Mesendoderm (in vitro differentiated cells): ENCODE results near the gene EFCAB11.
A peak's percentile ranks its signal among the peaks of the same experiment; 100 is the strongest.

Experiments used
- DNase-seq: peaks from one replicate; pipeline ENCODE4 v3.0.0; 2013
- H2AK5ac ChIP-seq: 2 replicates; pipeline ENCODE4 v1.6.1; 2013; ENCODE audit warnings: low read length, inconsistent platforms
- H2BK120ac ChIP-seq: 2 replicates; pipeline ENCODE4 v1.6.1; 2013; ENCODE audit warnings: low read depth, mild to moderate bottlenecking, low read length, moderate library complexity, mixed read lengths
- H2BK15ac ChIP-seq: replicated peaks from 2 replicates; pipeline ENCODE4 v1.6.1; 2013; ENCODE audit warnings: low read depth, mild to moderate bottlenecking, moderate library complexity
- H2BK5ac ChIP-seq: 2 replicates; pipeline ENCODE4 v1.6.1; 2013; ENCODE audit warnings: low read length, inconsistent platforms
- H3K18ac ChIP-seq: 2 replicates; pipeline ENCODE4 v1.6.1; 2013; ENCODE audit warnings: mild to moderate bottlenecking, low read length, mixed read lengths
- H3K23ac ChIP-seq: one replicate; pipeline ENCODE4 v1.6.1; 2013; ENCODE audit warnings: low read length
- H3K27ac ChIP-seq: 2 replicates; pipeline ENCODE4 v1.5.1; 2013; ENCODE audit warnings: low read depth, mild to moderate bottlenecking, inconsistent platforms, low read length, moderate library complexity
- H3K27me3 ChIP-seq: 2 replicates; pipeline ENCODE4 v1.6.1; 2013; ENCODE audit warnings: low read length, control low read depth, mild to moderate bottlenecking, inconsistent platforms; ENCODE audit not compliant: insufficient read depth, poor library complexity
- H3K36me3 ChIP-seq: 2 replicates; pipeline ENCODE4 v1.6.1; 2013; ENCODE audit warnings: low read length, inconsistent platforms; ENCODE audit not compliant: control insufficient read depth, insufficient read depth
- H3K4ac ChIP-seq: one replicate; pipeline ENCODE4 v1.6.1; 2013; ENCODE audit warnings: low read depth, mild to moderate bottlenecking, low read length, moderate library complexity
- H3K4me1 ChIP-seq: 2 replicates; pipeline ENCODE4 v1.6.1; 2013; ENCODE audit warnings: low read depth, low read length, inconsistent platforms; ENCODE audit not compliant: control insufficient read depth
- H3K4me2 ChIP-seq: 2 replicates; pipeline ENCODE4 v1.6.1; 2013; ENCODE audit warnings: low read length
- H3K4me3 ChIP-seq: 2 replicates; pipeline ENCODE4 v1.5.1; 2013; ENCODE audit warnings: mild to moderate bottlenecking, low read length
- H3K56ac ChIP-seq: one replicate; pipeline ENCODE4 v1.6.1; 2013; ENCODE audit warnings: low read length
- H3K79me1 ChIP-seq: 2 replicates; pipeline ENCODE4 v1.6.1; 2013; ENCODE audit warnings: low read length, inconsistent platforms
- H3K79me2 ChIP-seq: 2 replicates; pipeline ENCODE4 v1.6.1; 2013; ENCODE audit warnings: mild to moderate bottlenecking, low read length; ENCODE audit not compliant: control insufficient read depth, insufficient read depth
- H3K9ac ChIP-seq: 2 replicates; pipeline ENCODE4 v1.6.1; 2013; ENCODE audit warnings: low read length, inconsistent platforms
- H4K5ac ChIP-seq: one replicate; pipeline ENCODE4 v1.6.1; 2013; ENCODE audit warnings: low read length
- H4K8ac ChIP-seq: one replicate; pipeline ENCODE4 v1.6.1; 2013; ENCODE audit warnings: low read depth, mild to moderate bottlenecking, control low read depth, low read length, moderate library complexity
- WGBS: extraction: QIAGEN DNeasy Blood & Tissue Kit; methylation state at CpG from one replicate; pipeline ENCODE4 v1.1.7; 2013; ENCODE audit warnings: low lambda C conversion rate, missing lambda C conversion rate; ENCODE audit not compliant: insufficient coverage; ENCODE audit errors: extremely low coverage; 5-methylcytosine and 5-hydroxymethylcytosine counted together

Gene EFCAB11

DNA sequence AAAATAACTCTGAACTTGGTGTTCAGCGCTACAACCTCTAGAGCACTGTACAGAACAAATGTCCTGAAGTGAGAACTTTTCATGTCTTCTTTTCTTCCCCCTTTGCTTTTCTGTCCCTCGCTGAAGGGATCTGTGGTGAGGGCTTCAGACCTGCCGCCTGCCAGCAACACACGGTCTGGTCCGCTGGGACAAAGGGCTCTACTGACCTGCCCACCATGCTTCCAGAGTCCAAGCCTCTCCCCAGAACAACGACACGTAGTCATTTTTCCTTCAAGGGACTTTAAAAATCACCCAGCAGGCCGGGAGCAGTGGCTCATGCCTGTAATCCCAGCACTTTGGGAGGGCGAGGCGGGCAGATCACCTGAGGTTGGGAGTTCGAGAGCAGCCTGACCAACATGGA is 140.4 kb downstream of the EFCAB11 start:
- peak overlapping the region; percentile 32 for H3K18ac ChIP-seq
- no CpG with 5 or more reads among the region's 11 CpGs for WGBS
- H3K4me3 ChIP-seq, result no peak overlapping the region
- H3K27ac ChIP-seq, result no peak overlapping the region
- H2BK120ac ChIP-seq, result peak overlapping the region; percentile 35
- H3K4me2 ChIP-seq, result no peak overlapping the region
- H4K5ac ChIP-seq, result no peak overlapping the region
- no peak overlapping the region for H2BK15ac ChIP-seq
- no peak overlapping the region for H2BK5ac ChIP-seq
- H2AK5ac ChIP-seq, result no peak overlapping the region
- H4K8ac ChIP-seq, result no peak overlapping the region
- no peak overlapping the region for H3K9ac ChIP-seq
- no peak overlapping the region for H3K23ac ChIP-seq
- peak overlapping the region; percentile 1 for H3K56ac ChIP-seq
- no peak overlapping the region for H3K4ac ChIP-seq
- H3K27me3 ChIP-seq, result no peaks in the 10 kb centered on the region
- no peaks in the 10 kb centered on the region for H3K79me1 ChIP-seq
- no peaks in the 10 kb centered on the region for H3K79me2 ChIP-seq
- no peaks in the 10 kb centered on the region for H3K36me3 ChIP-seq
- no peak for DNase-seq
- no peaks in the 10 kb centered on the region for H3K4me1 ChIP-seq

DNA sequence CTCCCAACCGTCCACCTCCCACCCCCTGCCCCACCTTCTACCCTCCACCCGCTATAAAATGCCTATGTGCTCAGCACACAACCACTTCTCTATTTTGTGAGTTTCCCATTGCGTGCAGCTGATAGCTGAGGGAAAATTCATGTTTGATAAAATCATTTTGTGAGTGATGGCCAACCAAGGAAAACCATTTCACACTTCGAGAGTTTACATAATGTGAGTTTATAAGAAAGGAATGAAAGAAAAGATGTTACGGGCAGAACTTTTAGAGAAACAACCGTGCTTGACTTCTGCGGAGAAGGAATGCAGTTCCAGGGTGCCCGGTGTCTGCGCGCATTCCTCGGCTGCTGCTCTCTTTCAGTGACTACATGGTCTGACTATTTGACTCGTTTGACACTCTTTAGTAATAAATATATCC is 140.9 kb downstream of the EFCAB11 start:
- Histone ChIP-seq H3K79me1 (no peaks in the 10 kb centered on the region), H3K4ac (no peak overlapping the region), H3K4me1 (no peaks in the 10 kb centered on the region), H4K5ac (no peak overlapping the region), H3K27me3 (no peaks in the 10 kb centered on the region), H2AK5ac (no peak overlapping the region), H3K23ac (no peak overlapping the region), H3K27ac (no peak overlapping the region), H2BK120ac (no peak overlapping the region), H4K8ac (peak overlapping the region; percentile 76), H2BK5ac (no peak overlapping the region), H2BK15ac (no peak overlapping the region), H3K18ac (no peak overlapping the region), H3K36me3 (no peaks in the 10 kb centered on the region), H3K9ac (no peak overlapping the region), H3K56ac (no peak overlapping the region), H3K4me2 (no peak overlapping the region), H3K79me2 (no peaks in the 10 kb centered on the region), H3K4me3 (no peak overlapping the region)
- DNase-seq, result peak; percentile 90
- no CpG with 5 or more reads among the region's 12 CpGs for WGBS

DNA sequence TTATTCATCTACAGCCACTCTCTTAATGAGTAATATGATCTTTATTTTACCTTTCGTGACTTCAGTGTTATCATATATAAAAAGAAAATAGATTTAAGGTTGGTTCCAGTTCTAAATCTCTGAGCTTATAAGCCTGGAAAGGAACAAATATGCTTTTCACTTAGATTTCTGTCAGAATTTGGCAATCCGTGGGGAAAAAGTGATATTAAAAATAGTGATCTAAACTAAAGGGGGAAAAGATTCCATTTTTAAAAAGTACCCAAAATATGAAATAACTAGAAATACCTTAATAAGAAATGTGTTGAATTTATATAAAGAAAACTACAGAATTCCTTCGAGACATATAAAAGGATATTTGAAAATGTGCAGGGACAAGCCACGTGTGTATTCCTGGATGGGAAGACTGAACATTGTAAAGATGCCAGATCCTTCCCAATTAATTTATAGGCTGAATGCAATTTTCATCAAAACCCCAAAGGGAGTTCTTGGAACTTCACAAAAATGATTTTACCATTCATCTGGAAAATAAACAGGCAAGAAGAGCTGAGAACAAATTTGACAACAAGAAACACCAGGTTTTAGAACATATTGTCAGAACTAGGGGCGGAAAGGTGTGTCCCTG is 142.5 kb downstream of the EFCAB11 start:
- no peaks in the 10 kb centered on the region for H3K4me1 ChIP-seq
- no peak overlapping the region for H3K23ac ChIP-seq
- no peak overlapping the region for H2BK120ac ChIP-seq
- no peak overlapping the region for H4K8ac ChIP-seq
- H2BK15ac ChIP-seq, result peak overlapping the region; percentile 27
- no peaks in the 10 kb centered on the region for H3K36me3 ChIP-seq
- no peak overlapping the region for H3K4me3 ChIP-seq
- DNase-seq, result no peak
- no peak overlapping the region for H4K5ac ChIP-seq
- no peak overlapping the region for H3K18ac ChIP-seq
- no peak overlapping the region for H3K56ac ChIP-seq
- H3K27me3 ChIP-seq, result no peaks in the 10 kb centered on the region
- no peak overlapping the region for H3K4me2 ChIP-seq
- H2AK5ac ChIP-seq, result no peak overlapping the region
- H3K4ac ChIP-seq, result no peak overlapping the region
- H3K79me1 ChIP-seq, result no peaks in the 10 kb centered on the region
- H2BK5ac ChIP-seq, result no peak overlapping the region
- no peaks in the 10 kb centered on the region for H3K79me2 ChIP-seq
- no CpG with 5 or more reads among the region's 5 CpGs for WGBS
- H3K27ac ChIP-seq, result no peak overlapping the region
- no peak overlapping the region for H3K9ac ChIP-seq

DNA sequence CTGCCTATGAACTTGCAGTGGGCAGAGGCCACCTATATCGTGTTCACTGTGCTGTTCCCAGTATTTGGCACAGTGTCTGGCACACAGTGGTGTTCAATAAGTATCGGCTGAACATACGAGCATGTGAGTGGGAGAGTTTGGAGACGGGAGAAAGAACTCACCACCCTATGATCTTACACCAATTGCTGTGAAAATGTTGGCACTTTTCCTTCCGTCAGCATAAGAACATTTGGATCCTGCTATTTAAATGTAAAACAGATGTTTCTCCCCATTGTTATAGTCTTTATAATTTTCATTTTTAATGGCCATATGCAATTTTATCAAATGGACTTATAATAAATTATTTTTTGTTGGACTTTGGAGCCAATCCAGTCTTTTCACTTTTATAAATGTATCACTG is 144.4 kb downstream of the EFCAB11 start:
- H4K5ac ChIP-seq, result no peak overlapping the region
- H3K23ac ChIP-seq, result no peak overlapping the region
- no peak overlapping the region for H2AK5ac ChIP-seq
- no peak overlapping the region for H3K9ac ChIP-seq
- H3K27ac ChIP-seq, result no peak overlapping the region
- no peak overlapping the region for H2BK5ac ChIP-seq
- no peaks in the 10 kb centered on the region for H3K79me2 ChIP-seq
- no peak overlapping the region for H3K18ac ChIP-seq
- H3K36me3 ChIP-seq, result no peaks in the 10 kb centered on the region
- no peak overlapping the region for H4K8ac ChIP-seq
- no peak overlapping the region for H2BK15ac ChIP-seq
- no peak overlapping the region for H2BK120ac ChIP-seq
- H3K4ac ChIP-seq, result no peak overlapping the region
- no CpG with 5 or more reads among the region's 5 CpGs for whole genome bisulfite sequencing
- no peaks in the 10 kb centered on the region for H3K4me1 ChIP-seq
- H3K4me2 ChIP-seq, result no peak overlapping the region
- no peak overlapping the region for H3K56ac ChIP-seq
- H3K27me3 ChIP-seq, result no peaks in the 10 kb centered on the region
- H3K4me3 ChIP-seq, result no peak overlapping the region
- no peak for DNase-seq
- no peaks in the 10 kb centered on the region for H3K79me1 ChIP-seq

DNA sequence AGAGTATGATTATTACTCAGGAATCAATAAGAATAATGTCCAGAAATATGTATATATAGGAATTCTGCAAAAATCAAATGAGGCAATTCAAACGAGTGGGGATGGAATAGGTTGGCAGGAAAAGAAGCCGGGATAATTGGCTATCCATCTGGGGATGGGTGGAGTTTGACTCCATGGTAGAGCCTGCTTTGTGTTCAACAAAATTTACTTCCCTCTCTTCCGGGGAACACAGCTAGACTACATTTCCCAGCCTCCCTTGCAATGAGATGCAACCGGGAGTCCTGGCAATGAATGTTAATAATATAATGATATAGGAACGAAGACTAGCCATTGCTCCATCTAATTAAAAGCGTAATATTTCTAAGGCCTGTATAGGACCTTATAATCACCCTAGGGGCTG is 146.6 kb downstream of the EFCAB11 start:
- no peak overlapping the region for H3K4me3 ChIP-seq
- no peak overlapping the region for H3K23ac ChIP-seq
- H3K27me3 ChIP-seq, result no peaks in the 10 kb centered on the region
- H2BK120ac ChIP-seq, result no peak overlapping the region
- no peaks in the 10 kb centered on the region for H3K79me1 ChIP-seq
- H3K27ac ChIP-seq, result no peak overlapping the region
- H3K36me3 ChIP-seq, result no peaks in the 10 kb centered on the region
- H3K18ac ChIP-seq, result no peak overlapping the region
- H4K5ac ChIP-seq, result peak overlapping the region; percentile 60
- H2BK15ac ChIP-seq, result no peak overlapping the region
- H3K4me2 ChIP-seq, result no peak overlapping the region
- H3K9ac ChIP-seq, result no peak overlapping the region
- H3K4me1 ChIP-seq, result no peaks in the 10 kb centered on the region
- no peak overlapping the region for H2AK5ac ChIP-seq
- DNase-seq, result peak; percentile 50
- H4K8ac ChIP-seq, result no peak overlapping the region
- H3K56ac ChIP-seq, result no peak overlapping the region
- no peaks in the 10 kb centered on the region for H3K79me2 ChIP-seq
- WGBS, result no CpG with 5 or more reads among the region's 6 CpGs
- no peak overlapping the region for H3K4ac ChIP-seq
- no peak overlapping the region for H2BK5ac ChIP-seq

DNA sequence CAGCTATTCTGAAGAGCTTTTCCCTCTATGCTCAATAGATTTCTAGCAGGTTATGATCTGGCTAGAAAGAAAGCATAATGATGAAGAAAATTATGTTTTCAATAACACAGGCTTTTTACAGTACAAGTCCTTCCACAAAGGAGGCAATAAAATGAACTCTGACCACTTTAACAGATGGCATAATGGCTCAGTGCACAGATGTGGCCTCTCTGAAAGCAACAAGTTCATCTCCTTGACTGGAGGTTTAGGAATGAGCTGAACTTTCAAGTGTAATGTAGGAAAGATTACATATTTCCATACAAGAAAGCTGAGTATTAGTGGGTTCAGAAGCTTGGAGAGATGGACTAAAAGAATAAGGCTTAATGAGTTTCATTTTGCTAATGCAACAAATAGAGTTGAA is 147.4 kb downstream of the EFCAB11 start:
- Histone ChIP-seq H3K36me3 (no peaks in the 10 kb centered on the region), H2AK5ac (no peak overlapping the region), H3K79me1 (no peaks in the 10 kb centered on the region), H2BK120ac (no peak overlapping the region), H2BK15ac (no peak overlapping the region), H4K8ac (no peak overlapping the region), H3K27ac (no peak overlapping the region), H3K79me2 (no peaks in the 10 kb centered on the region), H3K4me2 (no peak overlapping the region), H3K4me3 (no peak overlapping the region), H3K23ac (no peak overlapping the region), H3K18ac (no peak overlapping the region), H3K9ac (no peak overlapping the region), H4K5ac (no peak overlapping the region), H3K56ac (no peak overlapping the region), H2BK5ac (no peak overlapping the region), H3K4ac (no peak overlapping the region), H3K27me3 (no peaks in the 10 kb centered on the region), H3K4me1 (no peaks in the 10 kb centered on the region)
- DNase-seq, result no peak
